Subcutaneous adipose tissue (tissue), 4 donors: ENCODE data around the gene VPS37B. TPM values are rescaled to one million over a fixed set of nuclear protein-coding genes. Genes with fewer than 3 reads are reported as not detected.

ENCODE experiments used
- CTCF ChIP-seq: fragments of 450-650 bp; IDR thresholded peaks from one replicate; pipeline ENCODE4 v1.5.1; 2016; ENCODE audit warnings: low read depth, mild to moderate bottlenecking, control low read depth, antibody characterized with exemption, moderate library complexity
- total RNA-seq, 4 donors: library from RNA; depleted of rRNA; stranded (reverse); fragments of >200 nt; gene quantifications; one replicate each; pipeline ENCODE4 v1.1.0, GENCODE V29; 2016

The VPS37B gene
- total RNA-seq, 4 donors from 2014 or later: 14.8 to 54.1 (median 16.8) TPM

GRCh38 chr12:122870163-122870842 is 25.6 kb downstream of the VPS37B start:
- TF ChIP-seq CTCF: no peak

- TF ChIP-seq CTCF: no peak
Measured at GRCh38 chr12:122869207-122869973, 26.5 kb downstream of the VPS37B start.

- TF ChIP-seq CTCF: no peak
Measured at GRCh38 chr12:122868471-122869177, 27.3 kb downstream of the VPS37B start.

GRCh38 chr12:122867691-122868461 is 28.0 kb downstream of the VPS37B start:
- no peak for TF ChIP-seq CTCF

GRCh38 chr12:122866950-122867607 is 28.8 kb downstream of the VPS37B start:
- no peak for TF ChIP-seq CTCF

- TF ChIP-seq CTCF: no peak
Measured at GRCh38 chr12:122866379-122866778, 29.5 kb downstream of the VPS37B start.
